WTC11 (cell line): ENCODE results near the gene PGA5. TPM values are rescaled to one million over a fixed set of nuclear protein-coding genes. Genes with fewer than 3 reads are reported as not detected.

Experiments used
- ATAC-seq: fragments of 200-7000 bp; cut with Tn5 transposase; 2 replicates; pipeline ENCODE4 v1.10.0; 2021; ENCODE audit warnings: mild to moderate bottlenecking, moderate library complexity
- CTCF ChIA-PET: fragments of 300-600 bp; sonication (Branson Sonifier 250); formaldehyde crosslinking; loops from one replicate; lab custom pipeline; 2021; ENCODE audit warnings: antibody characterized with exemption; lab: Charles Lee
- POLR2A ChIA-PET: fragments of 350-600 bp; sonication (Branson Sonifier 250); formaldehyde crosslinking; loops from one replicate; lab custom pipeline; 2021; ENCODE audit warnings: antibody characterized with exemption; lab: Charles Lee
- DNase-seq: peaks from one replicate; pipeline ENCODE4 v3.0.0; 2021; ENCODE audit warnings: low spot score
- H3K27ac Mint-ChIP-seq: 2 replicates; pipeline ENCODE4 v1.8.0; 2021; ENCODE audit warnings: mixed read lengths
- H3K27me3 Mint-ChIP-seq: 2 replicates; pipeline ENCODE4 v1.8.0; 2021; ENCODE audit warnings: low read depth, mild to moderate bottlenecking, moderate library complexity, mixed read lengths
- H3K36me3 Mint-ChIP-seq: 2 replicates; pipeline ENCODE4 v1.8.0; 2021; ENCODE audit warnings: mixed read lengths
- H3K4me1 Mint-ChIP-seq: 2 replicates; pipeline ENCODE4 v1.8.0; 2022; ENCODE audit warnings: mixed read lengths
- H3K4me3 Mint-ChIP-seq: 2 replicates; pipeline ENCODE4 v1.8.0; 2021; ENCODE audit warnings: mild to moderate bottlenecking, moderate library complexity, mixed read lengths
- H3K9me3 Mint-ChIP-seq: 2 replicates; pipeline ENCODE4 v1.8.0; 2021; ENCODE audit warnings: mixed read lengths
- CBFB ChIP-seq: sonication (generic); formaldehyde crosslinking; IDR thresholded peaks from 2 replicates; pipeline ENCODE4 v1.8.1; 2022; ENCODE audit warnings: mild to moderate bottlenecking, low read depth, missing genetic modification reagents
- GRHL2 ChIP-seq: fragments of 250-450 bp; sonication (Bioruptor Pico); IDR thresholded peaks from 2 replicates; pipeline ENCODE4 v1.8.0; 2022; ENCODE audit warnings: mild to moderate bottlenecking, moderate library complexity; ENCODE audit not compliant: insufficient replicate concordance, severe bottlenecking
- MXD4 ChIP-seq: fragments of 250-450 bp; sonication (Bioruptor Pico); IDR thresholded peaks from 2 replicates; pipeline ENCODE4 v1.8.0; 2021; ENCODE audit warnings: mild to moderate bottlenecking, moderate library complexity, borderline replicate concordance
- MYBL2 ChIP-seq: sonication (generic); formaldehyde crosslinking; IDR thresholded peaks from 2 replicates; pipeline ENCODE4 v1.8.1; 2023; ENCODE audit warnings: mild to moderate bottlenecking, moderate library complexity, missing genetic modification reagents
- SMAD3 ChIP-seq: sonication (generic); formaldehyde crosslinking; IDR thresholded peaks from 2 replicates; pipeline ENCODE4 v1.8.0; 2022; ENCODE audit warnings: missing genetic modification reagents, mild to moderate bottlenecking, borderline replicate concordance
- SMAD4 ChIP-seq: sonication (generic); formaldehyde crosslinking; IDR thresholded peaks from 2 replicates; pipeline ENCODE4 v1.8.0; 2022; ENCODE audit warnings: mild to moderate bottlenecking, missing genetic modification reagents
- TP53 ChIP-seq: sonication (generic); formaldehyde crosslinking; IDR thresholded peaks from 2 replicates; pipeline ENCODE4 v1.8.1; 2023; ENCODE audit warnings: mild to moderate bottlenecking, missing genetic modification reagents
- ZNF232 ChIP-seq: sonication (generic); formaldehyde crosslinking; IDR thresholded peaks from 2 replicates; pipeline ENCODE4 v1.8.0; 2022; ENCODE audit warnings: mild to moderate bottlenecking, missing genetic modification reagents
- ZNF263 ChIP-seq: sonication (generic); formaldehyde crosslinking; IDR thresholded peaks from 2 replicates; pipeline ENCODE4 v1.8.1; 2022; ENCODE audit warnings: low read depth, mild to moderate bottlenecking, moderate library complexity, missing genetic modification reagents
- ZNF416 ChIP-seq: fragments of 250-450 bp; sonication (Bioruptor Pico); IDR thresholded peaks from 2 replicates; pipeline ENCODE4 v1.9.0; 2021; ENCODE audit warnings: mild to moderate bottlenecking, inconsistent platforms
- total RNA-seq: library from RNA; stranded (reverse); gene quantifications from 3 replicates; pipeline ENCODE4 v1.2.3, GENCODE V29; 2021
- TF ChIP-seq, protein P1 (sequence below): sonication (generic); formaldehyde crosslinking; IDR thresholded peaks from 2 replicates; pipeline ENCODE4 v1.8.1; 2022; ENCODE audit warnings: mild to moderate bottlenecking, missing genetic modification reagents, moderate library complexity, borderline replicate concordance
- TF ChIP-seq, protein P2 (sequence below): sonication (generic); formaldehyde crosslinking; IDR thresholded peaks from 2 replicates; pipeline ENCODE4 v1.8.1; 2023; ENCODE audit warnings: mild to moderate bottlenecking, missing genetic modification reagents, moderate library complexity
- TF ChIP-seq, protein P3 (sequence below): sonication (generic); formaldehyde crosslinking; conservative IDR thresholded peaks from 2 replicates; pipeline ENCODE4 v1.8.1; 2022; ENCODE audit warnings: mild to moderate bottlenecking, missing genetic modification reagents
- TF ChIP-seq, protein P4 (sequence below): fragments of 250-450 bp; sonication (Bioruptor Pico); IDR thresholded peaks from 2 replicates; pipeline ENCODE4 v1.9.0; 2021; ENCODE audit warnings: mild to moderate bottlenecking, borderline replicate concordance
- TF ChIP-seq, protein P5 (sequence below): sonication (generic); formaldehyde crosslinking; IDR thresholded peaks from 2 replicates; pipeline ENCODE4 v1.8.1; 2023; ENCODE audit warnings: mild to moderate bottlenecking, moderate library complexity, missing genetic modification reagents
- TF ChIP-seq, protein P6 (sequence below): fragments of 250-450 bp; sonication (Bioruptor Pico); IDR thresholded peaks from 2 replicates; pipeline ENCODE4 v1.9.0; 2021; ENCODE audit warnings: mild to moderate bottlenecking

The PGA5 gene
- total RNA-seq, 1 experiment from 2014 or later = 0.35 TPM

DNA sequence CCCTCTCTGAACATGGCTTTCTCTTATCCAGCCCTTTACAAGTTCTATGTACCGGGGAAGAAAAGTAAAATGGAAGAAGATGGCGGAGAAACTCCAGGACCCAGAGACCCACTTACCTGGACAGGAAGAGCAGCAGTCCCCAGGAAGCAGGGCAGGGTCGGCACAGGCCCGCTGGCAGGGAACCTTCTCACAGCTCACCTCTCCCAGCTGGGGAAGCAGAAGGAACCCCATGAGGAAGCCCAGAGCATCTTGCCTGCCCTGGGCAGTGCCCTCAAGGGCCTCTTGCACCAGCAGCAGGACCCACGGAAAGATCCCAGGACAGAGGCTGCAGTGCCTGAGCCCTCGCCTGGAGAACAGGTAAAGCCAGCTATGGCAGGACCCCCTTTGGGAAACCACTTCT, 23.4 kb downstream of the PGA5 start (continued):
- TF ChIP-seq, protein P1, sequence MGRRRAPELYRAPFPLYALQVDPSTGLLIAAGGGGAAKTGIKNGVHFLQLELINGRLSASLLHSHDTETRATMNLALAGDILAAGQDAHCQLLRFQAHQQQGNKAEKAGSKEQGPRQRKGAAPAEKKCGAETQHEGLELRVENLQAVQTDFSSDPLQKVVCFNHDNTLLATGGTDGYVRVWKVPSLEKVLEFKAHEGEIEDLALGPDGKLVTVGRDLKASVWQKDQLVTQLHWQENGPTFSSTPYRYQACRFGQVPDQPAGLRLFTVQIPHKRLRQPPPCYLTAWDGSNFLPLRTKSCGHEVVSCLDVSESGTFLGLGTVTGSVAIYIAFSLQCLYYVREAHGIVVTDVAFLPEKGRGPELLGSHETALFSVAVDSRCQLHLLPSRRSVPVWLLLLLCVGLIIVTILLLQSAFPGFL (CRISPR knock-in tag) = no peak
- TF ChIP-seq, all 79 proteins: peak for 0

DNA sequence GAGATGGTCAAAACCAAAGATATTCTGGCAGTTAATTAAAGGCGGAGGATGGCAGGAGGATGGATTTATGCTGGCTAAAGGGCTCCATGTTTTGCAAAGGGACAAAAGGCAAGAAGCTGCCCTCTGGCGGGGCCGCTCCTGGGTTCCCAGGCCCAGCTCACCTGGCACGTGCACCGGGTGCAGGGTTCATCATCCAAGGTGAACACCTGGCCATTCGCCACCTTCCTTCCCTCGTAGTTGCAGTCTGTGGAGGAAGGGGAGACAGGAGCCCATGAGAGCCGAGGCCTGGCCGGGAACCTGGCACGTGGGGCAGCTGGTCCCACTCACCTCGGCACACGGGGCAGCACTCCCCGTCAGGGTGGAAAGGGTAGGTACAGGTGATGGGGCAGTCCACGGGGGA, 23.8 kb downstream of the PGA5 start:
- POLR2A ChIA-PET = no interaction called here
- CTCF ChIA-PET = interaction anchor here (0.8 to 1.2 kb wide), 2 partner anchors 11 to 121 kb away, joined by 3 to 4 read pairs; no protein-coding TSS in a partner anchor
- Mint-ChIP-seq H3K4me1 (no peaks in the 10 kb centered on the region), H3K36me3 (peaks cover 6% of the 10 kb centered on the region; the same call in 1 of the 2 replicates), H3K27me3 (no peaks in the 10 kb centered on the region), H3K4me3 (no peak overlapping the region), H3K9me3 (no peaks in the 10 kb centered on the region), H3K27ac (no peak overlapping the region)
- TF ChIP-seq GRHL2 (no peak), ZNF263 (CRISPR knock-in tag) (no peak), ZNF232 (no peak), CBFB (CRISPR knock-in tag) (no peak)
- TF ChIP-seq, protein P2, sequence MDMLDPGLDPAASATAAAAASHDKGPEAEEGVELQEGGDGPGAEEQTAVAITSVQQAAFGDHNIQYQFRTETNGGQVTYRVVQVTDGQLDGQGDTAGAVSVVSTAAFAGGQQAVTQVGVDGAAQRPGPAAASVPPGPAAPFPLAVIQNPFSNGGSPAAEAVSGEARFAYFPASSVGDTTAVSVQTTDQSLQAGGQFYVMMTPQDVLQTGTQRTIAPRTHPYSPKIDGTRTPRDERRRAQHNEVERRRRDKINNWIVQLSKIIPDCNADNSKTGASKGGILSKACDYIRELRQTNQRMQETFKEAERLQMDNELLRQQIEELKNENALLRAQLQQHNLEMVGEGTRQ = no peak
- TF ChIP-seq, protein P3, sequence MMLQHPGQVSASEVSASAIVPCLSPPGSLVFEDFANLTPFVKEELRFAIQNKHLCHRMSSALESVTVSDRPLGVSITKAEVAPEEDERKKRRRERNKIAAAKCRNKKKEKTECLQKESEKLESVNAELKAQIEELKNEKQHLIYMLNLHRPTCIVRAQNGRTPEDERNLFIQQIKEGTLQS (CRISPR knock-in tag) = no peak
- TF ChIP-seq, protein P4, sequence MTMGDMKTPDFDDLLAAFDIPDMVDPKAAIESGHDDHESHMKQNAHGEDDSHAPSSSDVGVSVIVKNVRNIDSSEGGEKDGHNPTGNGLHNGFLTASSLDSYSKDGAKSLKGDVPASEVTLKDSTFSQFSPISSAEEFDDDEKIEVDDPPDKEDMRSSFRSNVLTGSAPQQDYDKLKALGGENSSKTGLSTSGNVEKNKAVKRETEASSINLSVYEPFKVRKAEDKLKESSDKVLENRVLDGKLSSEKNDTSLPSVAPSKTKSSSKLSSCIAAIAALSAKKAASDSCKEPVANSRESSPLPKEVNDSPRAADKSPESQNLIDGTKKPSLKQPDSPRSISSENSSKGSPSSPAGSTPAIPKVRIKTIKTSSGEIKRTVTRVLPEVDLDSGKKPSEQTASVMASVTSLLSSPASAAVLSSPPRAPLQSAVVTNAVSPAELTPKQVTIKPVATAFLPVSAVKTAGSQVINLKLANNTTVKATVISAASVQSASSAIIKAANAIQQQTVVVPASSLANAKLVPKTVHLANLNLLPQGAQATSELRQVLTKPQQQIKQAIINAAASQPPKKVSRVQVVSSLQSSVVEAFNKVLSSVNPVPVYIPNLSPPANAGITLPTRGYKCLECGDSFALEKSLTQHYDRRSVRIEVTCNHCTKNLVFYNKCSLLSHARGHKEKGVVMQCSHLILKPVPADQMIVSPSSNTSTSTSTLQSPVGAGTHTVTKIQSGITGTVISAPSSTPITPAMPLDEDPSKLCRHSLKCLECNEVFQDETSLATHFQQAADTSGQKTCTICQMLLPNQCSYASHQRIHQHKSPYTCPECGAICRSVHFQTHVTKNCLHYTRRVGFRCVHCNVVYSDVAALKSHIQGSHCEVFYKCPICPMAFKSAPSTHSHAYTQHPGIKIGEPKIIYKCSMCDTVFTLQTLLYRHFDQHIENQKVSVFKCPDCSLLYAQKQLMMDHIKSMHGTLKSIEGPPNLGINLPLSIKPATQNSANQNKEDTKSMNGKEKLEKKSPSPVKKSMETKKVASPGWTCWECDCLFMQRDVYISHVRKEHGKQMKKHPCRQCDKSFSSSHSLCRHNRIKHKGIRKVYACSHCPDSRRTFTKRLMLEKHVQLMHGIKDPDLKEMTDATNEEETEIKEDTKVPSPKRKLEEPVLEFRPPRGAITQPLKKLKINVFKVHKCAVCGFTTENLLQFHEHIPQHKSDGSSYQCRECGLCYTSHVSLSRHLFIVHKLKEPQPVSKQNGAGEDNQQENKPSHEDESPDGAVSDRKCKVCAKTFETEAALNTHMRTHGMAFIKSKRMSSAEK (CRISPR knock-in tag) = no peak
- DNase-seq = no peak
- no peak for ATAC-seq

DNA sequence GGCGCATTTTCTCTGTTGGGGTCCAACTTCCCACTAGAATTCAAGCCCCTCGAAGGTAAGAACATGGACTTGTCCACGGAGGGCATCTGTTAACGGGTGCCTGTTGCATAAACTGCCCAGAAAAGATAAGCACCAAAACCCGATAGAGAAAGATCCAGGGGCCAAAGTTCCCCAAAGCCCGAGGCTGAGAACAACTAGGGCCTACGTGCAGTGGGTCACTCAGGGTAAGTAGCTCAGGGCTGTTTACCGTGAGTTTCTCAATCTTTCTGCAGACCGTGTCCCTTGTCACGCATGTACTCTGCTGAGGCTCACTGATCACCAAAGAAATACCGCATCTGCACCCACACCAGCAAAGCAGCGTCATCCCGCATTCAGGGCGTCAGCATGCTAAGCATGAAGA, 24.4 kb downstream of the PGA5 start:
- ChIA-PET CTCF (interaction anchor here (0.8 kb wide), 1 partner anchor 120 kb away, joined by 4 read pairs; no protein-coding TSS in a partner anchor), POLR2A (no interaction called here)
- Mint-ChIP-seq H3K36me3 (peaks cover 6% of the 10 kb centered on the region; the same call in 1 of the 2 replicates), H3K27ac (no peak overlapping the region), H3K4me3 (no peak overlapping the region), H3K4me1 (no peaks in the 10 kb centered on the region), H3K27me3 (no peaks in the 10 kb centered on the region), H3K9me3 (no peaks in the 10 kb centered on the region)
- ATAC-seq (no peak), DNase-seq (no peak)
- no peak for TF ChIP-seq SMAD4 (CRISPR knock-in tag)

DNA sequence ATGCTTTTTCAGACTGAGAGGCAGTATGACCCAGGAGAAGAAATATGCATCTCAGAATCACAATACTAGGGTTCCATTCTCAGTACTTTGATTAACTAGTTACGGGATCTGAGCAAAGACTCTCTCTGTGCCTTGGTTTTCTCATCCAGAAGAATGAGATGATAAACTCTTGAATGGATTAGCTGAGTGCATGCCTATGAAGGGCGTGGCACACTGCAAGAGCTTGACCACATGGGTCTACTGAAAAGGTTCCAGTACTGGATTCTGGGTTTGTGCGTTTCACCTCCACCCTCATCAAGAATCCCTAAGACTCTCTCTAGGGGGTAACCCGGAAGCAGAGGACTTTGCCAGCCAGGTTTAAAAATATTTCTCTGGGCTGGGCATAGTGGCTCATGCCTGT, 25.6 kb downstream of the PGA5 start:
- Mint-ChIP-seq H3K4me3 (no peak overlapping the region), H3K36me3 (peaks cover 6% of the 10 kb centered on the region; the same call in 1 of the 2 replicates), H3K27ac (no peak overlapping the region), H3K4me1 (no peaks in the 10 kb centered on the region), H3K27me3 (no peaks in the 10 kb centered on the region), H3K9me3 (no peaks in the 10 kb centered on the region)
- DNase-seq = no peak
- no peak for ATAC-seq
- ChIA-PET POLR2A (no interaction called here), CTCF (no interaction called here)
- TF ChIP-seq, protein P5, sequence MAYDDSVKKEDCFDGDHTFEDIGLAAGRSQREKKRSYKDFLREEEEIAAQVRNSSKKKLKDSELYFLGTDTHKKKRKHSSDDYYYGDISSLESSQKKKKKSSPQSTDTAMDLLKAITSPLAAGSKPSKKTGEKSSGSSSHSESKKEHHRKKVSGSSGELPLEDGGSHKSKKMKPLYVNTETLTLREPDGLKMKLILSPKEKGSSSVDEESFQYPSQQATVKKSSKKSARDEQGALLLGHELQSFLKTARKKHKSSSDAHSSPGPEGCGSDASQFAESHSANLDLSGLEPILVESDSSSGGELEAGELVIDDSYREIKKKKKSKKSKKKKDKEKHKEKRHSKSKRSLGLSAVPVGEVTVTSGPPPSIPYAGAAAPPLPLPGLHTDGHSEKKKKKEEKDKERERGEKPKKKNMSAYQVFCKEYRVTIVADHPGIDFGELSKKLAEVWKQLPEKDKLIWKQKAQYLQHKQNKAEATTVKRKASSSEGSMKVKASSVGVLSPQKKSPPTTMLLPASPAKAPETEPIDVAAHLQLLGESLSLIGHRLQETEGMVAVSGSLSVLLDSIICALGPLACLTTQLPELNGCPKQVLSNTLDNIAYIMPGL (CRISPR knock-in tag) = no peak
- no peak for TF ChIP-seq SMAD3 (CRISPR knock-in tag)
- no peak for TF ChIP-seq TP53 (CRISPR knock-in tag)
- TF ChIP-seq MYBL2 (CRISPR knock-in tag) = no peak
- TF ChIP-seq ZNF416 (CRISPR knock-in tag) = no peak
- TF ChIP-seq, protein P6, sequence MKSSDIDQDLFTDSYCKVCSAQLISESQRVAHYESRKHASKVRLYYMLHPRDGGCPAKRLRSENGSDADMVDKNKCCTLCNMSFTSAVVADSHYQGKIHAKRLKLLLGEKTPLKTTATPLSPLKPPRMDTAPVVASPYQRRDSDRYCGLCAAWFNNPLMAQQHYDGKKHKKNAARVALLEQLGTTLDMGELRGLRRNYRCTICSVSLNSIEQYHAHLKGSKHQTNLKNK = no peak
- no peak for TF ChIP-seq MXD4 (CRISPR knock-in tag)
